SJSA1 (cell line): ENCODE data around the gene PRKCE. TPM values are rescaled to one million over a fixed set of nuclear protein-coding genes. Genes with fewer than 3 reads are reported as not detected.

Experiments
- DNase-seq, 2 experiments: peaks; one replicate each; pipeline ENCODE4 v3.0.0-alpha.2; 2015 to 2020; ENCODE audit warnings: low spot score in 2 of 2, low read depth in 1 of 2
- H3K27ac ChIP-seq: fragments of 250-450 bp; sonication (Bioruptor Pico); 2 replicates; pipeline ENCODE4 v1.5.1; 2020; ENCODE audit warnings: mild to moderate bottlenecking, moderate library complexity
- H3K27me3 ChIP-seq: fragments of 250-450 bp; sonication (Bioruptor Pico); replicated peaks from 2 replicates; pipeline ENCODE4 v1.5.1; 2020; ENCODE audit warnings: mild to moderate bottlenecking, moderate library complexity
- H3K36me3 ChIP-seq: fragments of 250-450 bp; sonication (Bioruptor Pico); 2 replicates; pipeline ENCODE4 v1.5.1; 2020; ENCODE audit warnings: mild to moderate bottlenecking
- H3K4me1 ChIP-seq: fragments of 250-450 bp; sonication (Bioruptor Pico); replicated peaks from 2 replicates; pipeline ENCODE4 v1.6.1; 2021; ENCODE audit warnings: mild to moderate bottlenecking
- H3K4me3 ChIP-seq: fragments of 250-450 bp; sonication (Bioruptor Pico); 2 replicates; pipeline ENCODE4 v1.5.1; 2020; ENCODE audit warnings: mild to moderate bottlenecking
- H3K9me3 ChIP-seq: fragments of 250-450 bp; sonication (Bioruptor Pico); replicated peaks from 2 replicates; pipeline ENCODE4 v1.5.1; 2020; ENCODE audit warnings: mild to moderate bottlenecking
- total RNA-seq: library from RNA; depleted of rRNA; stranded (reverse); fragments of >200 nt; shearing (Covaris generic); gene quantifications from 2 replicates; pipeline ENCODE4 v1.2.3, GENCODE V29; 2014

PRKCE gene
- total RNA-seq, 1 experiment from 2014 or later, result 43.3 TPM

DNA sequence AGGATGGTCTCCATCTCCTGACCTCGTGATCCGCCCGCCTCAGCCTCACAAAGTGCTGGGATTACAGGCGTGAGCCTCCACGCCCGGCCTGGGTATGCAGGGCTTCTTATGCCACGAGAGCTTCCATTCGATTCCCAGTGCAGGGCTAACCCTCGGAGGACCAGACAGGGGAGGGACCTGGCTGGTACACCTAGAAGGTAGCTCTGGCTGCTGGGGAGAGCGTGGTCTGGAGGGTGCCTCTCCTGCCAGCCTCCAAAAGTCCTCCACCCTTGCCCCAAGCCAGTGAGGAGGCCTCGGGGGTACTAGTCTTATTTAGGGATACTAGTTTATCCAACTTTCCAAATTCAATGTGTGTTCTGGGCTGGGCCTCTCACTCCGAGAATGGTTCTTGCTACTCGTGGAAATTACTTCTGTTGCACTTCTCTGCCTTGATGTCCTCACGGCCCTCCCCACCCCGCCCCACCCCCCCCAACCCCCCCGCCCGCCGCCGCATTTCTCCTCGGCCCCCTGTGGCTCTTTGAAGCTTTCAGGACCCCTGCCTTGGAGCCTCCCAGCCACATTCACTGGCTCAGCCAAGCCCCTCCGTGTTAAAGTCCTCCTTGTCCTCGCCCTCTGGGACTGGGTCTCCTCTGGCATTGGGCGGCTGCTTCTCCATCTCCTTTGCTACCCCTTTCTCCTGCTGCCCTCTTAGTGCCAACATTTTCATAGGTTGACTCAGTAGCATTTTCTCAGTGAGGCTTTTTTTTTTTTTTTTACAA, 502.7 kb downstream of the PRKCE start:
- no peak for DNase-seq
- peaks cover 54% of the 10 kb centered on the region for H3K36me3 ChIP-seq
- no peaks in the 10 kb centered on the region for H3K9me3 ChIP-seq
- H3K4me3 ChIP-seq, result no peak overlapping the region
- peaks cover 11% of the 10 kb centered on the region for H3K4me1 ChIP-seq
- no peak overlapping the region for H3K27ac ChIP-seq
- no peaks in the 10 kb centered on the region for H3K27me3 ChIP-seq

DNA sequence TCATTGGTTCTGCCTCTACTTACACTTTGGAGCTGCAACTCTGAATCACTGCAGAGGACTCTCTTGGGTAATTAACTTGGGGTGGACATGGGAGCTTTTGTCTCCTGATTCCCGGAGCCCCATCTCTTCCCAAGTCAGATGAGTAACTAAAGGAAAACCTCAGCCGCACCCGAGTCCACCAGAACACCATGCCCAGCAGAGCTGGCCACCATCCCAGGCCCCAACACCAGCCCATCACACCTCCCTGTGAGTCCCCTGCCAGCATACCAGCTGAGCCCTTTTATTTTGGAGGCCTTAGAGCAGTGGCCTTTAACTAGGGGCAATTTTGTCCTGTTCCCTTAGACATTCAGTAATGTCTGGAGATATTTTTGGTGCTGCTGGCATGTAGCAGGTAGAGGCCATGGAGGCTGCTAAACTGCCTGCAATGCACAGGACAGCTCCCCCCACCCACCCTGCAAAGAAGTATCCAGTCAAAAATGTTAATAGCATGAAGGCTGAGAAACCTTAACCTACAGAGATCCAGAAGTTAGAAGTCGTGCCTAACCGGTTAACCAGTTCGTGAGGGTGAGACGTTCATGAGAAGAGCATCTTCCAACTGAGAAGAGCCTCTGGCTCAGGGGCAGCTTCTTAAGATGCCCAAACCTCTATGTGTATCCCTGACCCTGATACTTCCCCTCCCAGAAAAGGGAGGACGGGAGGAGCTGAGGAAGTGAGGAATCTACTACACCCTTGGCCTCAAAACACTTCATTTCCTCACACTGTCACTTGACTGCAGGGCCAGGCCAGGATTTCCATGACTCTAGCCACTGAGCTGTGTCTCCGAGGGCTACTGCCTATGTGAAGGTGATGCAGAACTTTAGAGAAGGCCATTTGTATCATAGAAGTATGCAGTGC, 505.8 kb downstream of the PRKCE start:
- Histone ChIP-seq H3K4me1 (no peaks in the 10 kb centered on the region), H3K36me3 (peaks cover 56% of the 10 kb centered on the region), H3K4me3 (no peak overlapping the region), H3K27ac (no peak overlapping the region), H3K27me3 (no peaks in the 10 kb centered on the region), H3K9me3 (no peaks in the 10 kb centered on the region)
- DNase-seq, result no peak

DNA sequence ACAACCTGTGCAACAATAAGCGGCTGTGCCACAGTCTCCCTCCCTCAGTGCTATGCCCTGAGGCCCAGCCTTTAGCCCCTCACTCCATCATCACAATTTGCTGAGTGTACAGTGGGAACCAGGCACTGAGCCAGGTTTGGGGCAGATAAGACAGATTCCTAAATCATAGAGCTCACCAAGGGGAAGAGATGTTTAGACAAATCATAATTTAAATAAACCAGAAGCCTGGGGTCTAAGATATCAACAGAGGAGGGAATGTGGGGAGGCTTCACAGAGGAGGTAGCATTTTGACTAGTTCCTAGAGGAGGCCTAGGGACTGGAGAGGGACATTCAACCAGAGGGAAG, 506.5 kb downstream of the PRKCE start:
- no peak overlapping the region for H3K4me3 ChIP-seq
- peaks cover 54% of the 10 kb centered on the region for H3K36me3 ChIP-seq
- H3K27me3 ChIP-seq, result no peaks in the 10 kb centered on the region
- no peak overlapping the region for H3K27ac ChIP-seq
- no peak for DNase-seq
- no peaks in the 10 kb centered on the region for H3K9me3 ChIP-seq
- H3K4me1 ChIP-seq, result no peaks in the 10 kb centered on the region

DNA sequence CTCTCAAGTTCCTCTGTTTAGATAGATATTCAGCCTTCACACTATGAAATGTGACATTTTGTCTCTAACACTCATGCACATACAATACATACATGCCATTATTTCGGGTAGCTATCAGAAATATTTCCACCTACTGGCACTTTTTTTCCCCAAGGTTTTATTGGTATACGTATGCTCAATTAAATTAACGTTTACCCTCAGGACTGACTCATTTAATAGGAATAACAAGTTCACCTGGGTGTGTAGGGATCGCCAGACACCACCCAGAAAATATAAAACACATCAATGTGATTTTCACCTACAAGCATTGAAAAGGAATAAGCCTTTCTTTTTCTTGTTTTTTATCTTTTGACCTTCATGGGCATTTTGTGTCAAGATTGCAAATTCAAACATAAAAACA, 507.2 kb downstream of the PRKCE start:
- Histone ChIP-seq H3K27me3 (no peaks in the 10 kb centered on the region), H3K27ac (no peak overlapping the region), H3K36me3 (peaks cover 51% of the 10 kb centered on the region), H3K9me3 (no peaks in the 10 kb centered on the region), H3K4me3 (no peak overlapping the region), H3K4me1 (peaks cover under 1% of the 10 kb centered on the region; the same call in 1 of the 2 replicates)
- no peak for DNase-seq

DNA sequence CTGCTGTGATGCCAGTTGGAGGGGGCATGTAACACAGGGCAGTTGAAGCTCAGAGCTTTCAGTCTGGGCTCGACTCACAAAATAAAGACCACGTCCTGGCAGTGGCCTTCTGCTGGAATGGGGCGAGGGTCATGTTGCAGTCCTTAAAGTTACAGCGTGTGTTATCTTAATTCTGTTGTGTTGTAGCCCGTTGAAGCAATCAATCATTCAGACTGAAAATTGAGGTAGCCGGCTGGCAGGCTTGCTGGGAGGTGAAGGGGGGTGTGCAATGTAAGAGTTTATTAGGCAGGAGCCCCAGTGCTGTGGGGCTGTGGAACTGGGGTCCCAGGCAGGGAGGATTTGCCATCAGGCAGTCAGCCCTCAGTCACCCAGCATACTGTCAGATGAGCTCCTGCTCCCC, 508.9 kb downstream of the PRKCE start:
- no peak for DNase-seq
- Histone ChIP-seq H3K4me3 (no peak overlapping the region), H3K27ac (no peak overlapping the region), H3K27me3 (no peaks in the 10 kb centered on the region), H3K9me3 (no peaks in the 10 kb centered on the region), H3K36me3 (peaks cover 66% of the 10 kb centered on the region), H3K4me1 (peaks cover 17% of the 10 kb centered on the region)

DNA sequence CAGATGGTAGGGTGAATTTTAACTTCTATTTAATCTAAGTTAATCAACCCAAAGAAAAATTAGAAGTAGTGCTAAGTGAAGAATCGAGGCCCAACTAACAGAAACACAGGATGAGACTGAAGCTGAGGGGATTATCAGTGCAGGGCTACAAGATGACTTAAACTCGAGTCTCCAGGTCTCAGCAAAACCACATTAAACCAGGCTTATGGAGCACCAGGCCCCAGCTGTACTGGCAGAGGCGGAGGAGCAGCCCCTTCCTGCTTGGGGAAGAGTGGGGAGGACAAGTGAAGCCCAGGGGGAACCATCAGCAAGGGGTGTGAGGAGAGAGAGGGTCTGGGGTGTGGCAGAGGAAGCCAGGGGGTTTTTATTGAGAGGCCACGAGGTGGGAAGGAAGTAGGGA, 509.8 kb downstream of the PRKCE start:
- no peaks in the 10 kb centered on the region for H3K27me3 ChIP-seq
- H3K4me3 ChIP-seq, result no peak overlapping the region
- H3K36me3 ChIP-seq, result peaks cover 73% of the 10 kb centered on the region
- DNase-seq, result no peak
- no peaks in the 10 kb centered on the region for H3K9me3 ChIP-seq
- peaks cover 19% of the 10 kb centered on the region for H3K4me1 ChIP-seq
- H3K27ac ChIP-seq, result no peak overlapping the region

DNA sequence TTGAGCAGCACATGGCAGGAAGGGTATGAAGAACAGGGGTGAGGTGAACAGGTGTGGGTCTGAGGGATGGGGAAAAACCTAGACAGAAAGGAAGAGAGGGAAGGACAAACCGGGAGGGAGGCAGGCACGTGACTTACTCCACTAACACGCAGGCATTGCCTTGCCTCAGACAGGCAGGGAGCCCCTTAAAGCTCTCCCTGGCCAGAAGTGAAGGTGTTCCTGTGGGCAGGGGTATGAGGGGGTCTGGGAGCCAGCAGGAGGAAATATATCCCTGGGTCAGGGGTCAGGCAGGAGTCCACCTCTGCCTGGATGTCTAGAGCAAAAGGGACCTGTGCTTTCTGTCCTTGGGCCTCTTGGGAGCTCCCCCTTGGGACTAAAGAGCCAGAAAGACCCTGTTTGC, 510.4 kb downstream of the PRKCE start:
- H3K27me3 ChIP-seq, result no peaks in the 10 kb centered on the region
- no peak for DNase-seq
- peaks cover 71% of the 10 kb centered on the region for H3K36me3 ChIP-seq
- H3K4me1 ChIP-seq, result peaks cover 19% of the 10 kb centered on the region
- H3K4me3 ChIP-seq, result no peak overlapping the region
- H3K9me3 ChIP-seq, result no peaks in the 10 kb centered on the region
- H3K27ac ChIP-seq, result no peak overlapping the region

DNA sequence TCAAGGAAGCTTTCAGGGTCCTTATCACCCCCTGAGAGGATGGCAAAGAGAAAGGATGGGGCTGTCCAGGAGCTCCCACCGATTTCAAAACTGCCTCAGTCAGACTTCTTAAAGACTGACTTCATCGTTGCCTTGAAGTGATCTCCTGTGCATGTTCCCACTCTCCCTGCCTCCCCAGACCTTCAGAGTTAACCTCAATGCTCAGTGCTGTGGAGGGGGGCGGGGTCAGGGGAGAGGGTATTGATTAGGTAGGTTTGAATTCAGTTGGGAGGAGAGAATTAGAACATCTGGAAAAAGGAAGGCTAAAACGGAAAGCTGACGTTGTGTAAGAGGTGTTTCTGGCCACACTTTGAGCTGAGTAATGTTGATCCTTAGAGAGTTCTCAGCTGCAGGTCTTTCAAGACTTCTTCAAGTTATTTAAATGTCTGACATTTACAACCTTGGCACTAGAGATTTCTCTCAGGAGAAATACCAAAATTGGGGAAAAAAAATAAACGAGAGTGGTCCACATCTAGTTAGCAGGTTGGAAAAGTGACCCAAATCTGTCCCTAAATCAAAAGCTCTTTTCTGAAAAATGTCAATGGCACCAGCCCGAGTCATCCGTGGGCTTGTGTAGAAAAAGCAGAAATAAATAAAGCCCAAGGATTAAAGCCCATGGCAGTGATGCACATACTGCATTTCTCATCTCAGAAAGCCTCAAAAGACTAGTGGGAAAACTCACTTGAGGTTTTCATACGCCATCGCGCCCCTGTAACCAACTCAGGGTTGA, 511.0 kb downstream of the PRKCE start:
- no peak overlapping the region for H3K4me3 ChIP-seq
- peaks cover 69% of the 10 kb centered on the region for H3K36me3 ChIP-seq
- DNase-seq, result no peak

DNA sequence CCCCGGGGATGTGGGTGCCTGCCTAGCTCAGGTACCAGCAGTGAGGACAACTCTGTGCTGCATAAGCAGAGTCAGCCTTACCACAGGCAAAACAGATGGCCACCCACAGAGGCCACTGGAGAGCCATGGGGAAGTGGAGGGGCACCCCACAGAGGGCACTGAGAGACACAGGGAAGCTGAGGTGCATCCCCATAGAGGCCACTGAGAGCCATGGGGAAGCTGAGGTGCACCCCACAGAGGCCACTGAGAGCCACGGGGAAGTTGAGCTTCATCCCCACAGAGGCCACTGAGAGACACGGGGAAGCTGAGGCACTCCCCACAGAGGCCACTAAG, 511.6 kb downstream of the PRKCE start:
- H3K9me3 ChIP-seq, result no peaks in the 10 kb centered on the region
- H3K4me1 ChIP-seq, result peaks cover 19% of the 10 kb centered on the region
- no peak for DNase-seq
- no peaks in the 10 kb centered on the region for H3K27me3 ChIP-seq
- no peak overlapping the region for H3K4me3 ChIP-seq
- no peak overlapping the region for H3K27ac ChIP-seq
- H3K36me3 ChIP-seq, result peaks cover 68% of the 10 kb centered on the region

More for the DNA sequence above, 511.0 kb downstream of the PRKCE start:
- no peak overlapping the region for H3K27ac ChIP-seq
- H3K4me1 ChIP-seq, result peaks cover 19% of the 10 kb centered on the region
- no peaks in the 10 kb centered on the region for H3K9me3 ChIP-seq
- no peaks in the 10 kb centered on the region for H3K27me3 ChIP-seq

DNA sequence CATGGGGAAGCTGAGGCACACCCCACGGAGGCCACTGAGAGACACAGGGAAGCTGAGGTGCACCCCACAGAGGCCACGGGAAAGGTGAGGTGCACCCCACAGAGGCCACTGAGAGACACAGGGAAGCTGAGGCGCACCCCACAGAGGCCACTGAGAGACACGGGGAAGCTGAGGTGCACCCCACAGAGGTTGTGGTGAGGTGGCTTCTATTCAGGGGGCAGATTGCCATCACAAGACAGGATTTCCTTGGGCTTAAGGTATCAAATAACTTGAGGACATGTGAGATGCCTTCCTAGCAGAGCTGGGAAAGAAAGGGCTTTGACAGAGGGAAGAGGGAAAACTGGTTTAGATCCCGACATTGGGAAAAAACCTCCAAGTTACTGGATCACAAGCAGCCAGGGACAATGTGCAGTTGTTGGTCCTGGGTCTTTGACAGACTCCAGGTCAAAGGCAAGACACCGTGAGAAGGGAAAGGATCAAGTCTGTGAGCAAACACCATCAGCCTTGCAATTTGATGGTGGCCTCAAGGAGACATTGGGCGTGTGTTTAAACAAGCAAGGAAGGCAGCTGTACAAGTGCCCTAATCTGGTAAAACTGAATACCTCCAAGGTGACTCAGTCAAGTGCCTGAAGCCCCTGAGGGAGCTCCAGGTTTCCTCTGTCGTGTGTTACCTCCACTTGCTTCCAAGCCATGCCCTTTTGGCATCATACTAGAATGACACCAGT, 512.5 kb downstream of the PRKCE start:
- H3K4me3 ChIP-seq, result no peak overlapping the region
- peak overlapping the region; percentile 3; the same call in 1 of the 2 replicates for H3K27ac ChIP-seq
- H3K9me3 ChIP-seq, result no peaks in the 10 kb centered on the region
- peak in 1 of 2 experiments; percentile 21 for DNase-seq
- peaks cover 64% of the 10 kb centered on the region for H3K36me3 ChIP-seq
- H3K27me3 ChIP-seq, result no peaks in the 10 kb centered on the region
- H3K4me1 ChIP-seq, result peaks cover 19% of the 10 kb centered on the region

DNA sequence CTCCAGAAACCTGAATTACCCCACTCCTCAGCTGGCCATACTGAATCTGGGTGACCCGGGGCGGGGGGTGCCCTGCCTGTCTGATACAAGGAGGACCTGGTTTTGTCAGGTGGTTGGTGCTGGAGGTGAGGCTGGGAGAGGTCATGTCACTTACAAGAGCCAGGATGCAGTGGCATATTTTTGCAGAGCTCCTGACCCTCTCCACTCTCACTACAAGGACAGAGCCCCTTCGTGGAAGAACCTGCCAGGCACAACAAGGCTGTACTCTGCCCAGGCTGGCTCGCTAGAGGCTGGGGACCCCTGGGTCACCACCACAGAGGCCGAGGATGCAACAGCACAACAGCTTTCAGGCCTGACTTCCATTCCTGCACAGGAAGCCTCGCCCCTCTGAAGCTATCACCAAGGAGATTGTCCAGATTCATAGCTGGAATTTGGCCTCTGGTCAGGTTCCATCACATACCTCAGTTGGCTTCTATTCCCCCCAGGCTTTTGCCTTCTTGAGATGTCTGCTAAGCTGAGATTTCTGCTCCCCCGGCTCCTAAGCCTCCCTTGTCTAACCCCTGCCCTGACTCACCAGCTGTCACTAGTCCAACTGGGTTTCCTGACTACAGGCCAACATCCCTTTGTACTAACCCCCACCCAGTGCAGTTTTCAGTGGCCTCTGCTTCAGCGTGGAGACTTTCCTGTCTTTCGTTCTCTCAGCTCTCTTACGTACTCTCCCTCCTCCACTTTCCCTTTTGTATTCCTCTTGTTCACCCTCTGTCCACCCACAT, 513.2 kb downstream of the PRKCE start:
- Histone ChIP-seq H3K4me3 (no peak overlapping the region), H3K27ac (peak overlapping the region; percentile 3; the same call in 1 of the 2 replicates), H3K9me3 (no peaks in the 10 kb centered on the region), H3K36me3 (peaks cover 60% of the 10 kb centered on the region), H3K27me3 (no peaks in the 10 kb centered on the region), H3K4me1 (peaks cover 19% of the 10 kb centered on the region)
- peak; percentile 58 to 83 for DNase-seq

DNA sequence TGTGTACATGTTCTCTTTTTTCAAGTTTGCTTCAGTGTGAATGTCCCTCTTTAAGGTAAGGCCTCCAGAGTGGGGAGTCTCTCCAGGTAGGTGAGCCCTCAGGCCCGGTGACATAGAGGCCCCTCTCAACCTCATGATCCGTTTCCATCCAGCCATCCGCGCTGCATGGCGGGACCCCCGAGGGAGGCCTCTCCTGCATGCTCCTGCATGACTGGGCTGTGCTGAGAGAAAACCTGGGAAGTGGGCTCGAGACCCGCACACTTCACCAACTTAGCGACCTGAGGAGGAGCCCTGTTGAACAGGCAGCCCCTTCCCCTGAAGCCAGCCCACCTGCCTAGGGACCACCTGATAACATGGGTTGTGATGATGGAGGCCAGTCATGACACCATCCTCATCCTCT, 514.4 kb downstream of the PRKCE start:
- Histone ChIP-seq H3K27ac (no peak overlapping the region), H3K27me3 (no peaks in the 10 kb centered on the region), H3K4me1 (peaks cover 23% of the 10 kb centered on the region), H3K9me3 (no peaks in the 10 kb centered on the region), H3K36me3 (peaks cover 48% of the 10 kb centered on the region), H3K4me3 (no peak overlapping the region)
- no peak for DNase-seq

DNA sequence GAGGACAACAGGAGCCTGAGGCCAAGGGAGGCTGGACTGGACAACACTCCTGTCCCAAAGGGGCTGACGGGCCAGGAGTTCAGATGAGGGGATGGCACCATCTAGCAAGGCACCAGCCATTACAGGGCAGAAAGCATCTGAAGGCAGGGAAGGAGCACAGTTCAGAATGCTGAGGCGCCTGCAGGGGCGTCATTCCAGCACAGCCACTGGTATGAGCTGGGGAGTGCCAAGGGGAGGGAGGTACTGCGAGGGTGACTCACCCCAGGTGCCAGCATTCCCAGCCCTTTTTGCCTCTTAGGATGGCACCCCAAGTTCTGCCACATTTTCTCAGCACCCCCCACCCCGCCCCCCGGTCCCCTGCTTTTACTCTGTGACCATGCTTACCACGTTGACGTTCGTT, 515.9 kb downstream of the PRKCE start:
- no peak overlapping the region for H3K4me3 ChIP-seq
- DNase-seq, result no peak

More for the DNA sequence above, 515.9 kb downstream of the PRKCE start:
- Histone ChIP-seq H3K4me1 (peaks cover 34% of the 10 kb centered on the region), H3K9me3 (no peaks in the 10 kb centered on the region), H3K27me3 (no peaks in the 10 kb centered on the region), H3K36me3 (peaks cover 59% of the 10 kb centered on the region), H3K27ac (no peak overlapping the region)
